ENCODE data around the gene RTP5.
A peak's percentile ranks its signal among the peaks of the same experiment; 100 is the strongest.

RTP5 gene

GRCh38 chr2:241837197-241837965 lies 32.1 kb upstream of the RTP5 start:
- H3K9me3 Mint-ChIP-seq = peaks cover 16% of the 10 kb centered on the region
- no peak overlapping the region for H3K4me3 Mint-ChIP-seq
- no peak overlapping the region for H3K27ac Mint-ChIP-seq
- TF ChIP-seq CTCF (IDR thresholded peaks at IDR 0.05; ENCODE audit: unreplicated experiment in 3 of 3) = no peak
- H3K36me3 Mint-ChIP-seq (ENCODE audit: low read depth) = no peaks in the 10 kb centered on the region
- peaks cover 43% of the 10 kb centered on the region for H3K4me1 Mint-ChIP-seq
- H3K27me3 Mint-ChIP-seq (ENCODE audit: low read depth) = peaks cover 16% of the 10 kb centered on the region

GRCh38 chr2:241841181-241842066 lies 28.1 kb upstream of the RTP5 start:
- Mint-ChIP-seq H3K27ac (peak overlapping the region in 1 of 3 experiments; percentile 70), H3K4me3 (peak overlapping the region in 1 of 3 experiments; percentile 17), H3K36me3 (ENCODE audit: low read depth) (no peaks in the 10 kb centered on the region), H3K9me3 (no peaks in the 10 kb centered on the region), H3K4me1 (peaks cover 40% of the 10 kb centered on the region), H3K27me3 (ENCODE audit: low read depth) (peaks cover 21% of the 10 kb centered on the region)
- no peak for TF ChIP-seq CTCF (IDR thresholded peaks at IDR 0.05; ENCODE audit: unreplicated experiment in 3 of 3)

GRCh38 chr2:241842067-241842415 lies 27.5 kb upstream of the RTP5 start:
- Mint-ChIP-seq H3K27ac (no peak overlapping the region), H3K27me3 (ENCODE audit: low read depth) (peaks cover 24% of the 10 kb centered on the region), H3K4me1 (peaks cover 38% of the 10 kb centered on the region), H3K4me3 (no peak overlapping the region), H3K9me3 (no peaks in the 10 kb centered on the region), H3K36me3 (ENCODE audit: low read depth) (no peaks in the 10 kb centered on the region)
- no peak for TF ChIP-seq CTCF (IDR thresholded peaks at IDR 0.05; ENCODE audit: unreplicated experiment in 3 of 3)

- peaks cover 34% of the 10 kb centered on the region for H3K4me1 Mint-ChIP-seq
- H3K9me3 Mint-ChIP-seq = no peaks in the 10 kb centered on the region
- no peaks in the 10 kb centered on the region for H3K36me3 Mint-ChIP-seq (ENCODE audit: low read depth)
- H3K27ac Mint-ChIP-seq = peak overlapping the region in 2 of 3 experiments; percentile 59 to 70
- H3K4me3 Mint-ChIP-seq = peak overlapping the region; percentile 45 to 68 (median 67)
- TF ChIP-seq CTCF (IDR thresholded peaks at IDR 0.05; ENCODE audit: unreplicated experiment in 3 of 3) = no peak
- peaks cover 22% of the 10 kb centered on the region for H3K27me3 Mint-ChIP-seq (ENCODE audit: low read depth)
These were observed 26.8 kb upstream of the RTP5 start for GRCh38 chr2:241842620-241843211.

GRCh38 chr2:241843321-241844065 lies 26.0 kb upstream of the RTP5 start:
- no peaks in the 10 kb centered on the region for H3K9me3 Mint-ChIP-seq
- peak overlapping the region; percentile 45 to 68 (median 67) for H3K4me3 Mint-ChIP-seq
- no peak for TF ChIP-seq CTCF (IDR thresholded peaks at IDR 0.05; ENCODE audit: unreplicated experiment in 3 of 3)
- H3K27ac Mint-ChIP-seq = peak overlapping the region in 2 of 3 experiments; percentile 59 to 70
- H3K36me3 Mint-ChIP-seq (ENCODE audit: low read depth) = no peaks in the 10 kb centered on the region
- peaks cover 22% of the 10 kb centered on the region for H3K27me3 Mint-ChIP-seq (ENCODE audit: low read depth)
- H3K4me1 Mint-ChIP-seq = peaks cover 33% of the 10 kb centered on the region

All from nephron (organoid).